Skeletal muscle tissue (tissue), 4 donors: ENCODE measurements around the gene CASS4. TPM values are rescaled to one million over a fixed set of nuclear protein-coding genes. Genes with fewer than 3 reads are reported as not detected.
A peak's percentile ranks its signal among the peaks of the same experiment; 100 is the strongest.
"Not testable (repeated sequence)": the region's sequence is repeated elsewhere in the genome, so short reads cannot be mapped to it uniquely, and the experiment has no call there.

Source experiments
- H3K27ac ChIP-seq: one replicate; pipeline ENCODE4 v1.7.0; 2013; ENCODE audit warnings: mild to moderate bottlenecking, low read depth, low read length, inconsistent platforms
- H3K27me3 ChIP-seq, 3 donors: one replicate each; pipeline ENCODE4 v1.7.0; 2013; ENCODE audit warnings: low read length in 3 of 3; ENCODE audit not compliant: control insufficient read depth in 3 of 3, insufficient read depth in 3 of 3
- H3K36me3 ChIP-seq, 3 donors: one replicate each; pipeline ENCODE4 v1.7.0; 2013; ENCODE audit warnings: low read length in 3 of 3; ENCODE audit not compliant: control insufficient read depth in 3 of 3, insufficient read depth in 3 of 3
- H3K4me1 ChIP-seq, 3 donors: one replicate each; pipeline ENCODE4 v1.7.0; 2013; ENCODE audit warnings: low read length in 3 of 3, mild to moderate bottlenecking in 3 of 3; ENCODE audit not compliant: control insufficient read depth in 3 of 3, insufficient read depth in 3 of 3
- H3K4me3 ChIP-seq, 3 donors: one replicate each; pipeline ENCODE4 v1.7.0; 2013; ENCODE audit warnings: low read length in 3 of 3
- H3K9ac ChIP-seq, 3 donors: one replicate each; pipeline ENCODE4 v1.7.0; 2013; ENCODE audit warnings: low read length in 3 of 3, mild to moderate bottlenecking in 3 of 3, moderate library complexity in 2 of 3, low read depth in 1 of 3
- H3K9me3 ChIP-seq, 3 donors: one replicate each; pipeline ENCODE4 v1.7.0; 2013; ENCODE audit warnings: low read length in 3 of 3; ENCODE audit not compliant: control insufficient read depth in 3 of 3
- total RNA-seq: library from RNA; depleted of rRNA; stranded (reverse); fragments of >200 nt; gene quantifications from one replicate; pipeline ENCODE4 v1.2.3, GENCODE V29; 2014
- donor health status: Osteomylitis.

CASS4 gene
- total RNA-seq, 1 donor from 2014 or later = 3.7 TPM

- Histone ChIP-seq H3K4me3 (peak overlapping the region; percentile 95 to 98 (median 98)), H3K9ac (peak overlapping the region in 2 of 3 donors; percentile 92 to 96), H3K27me3 (no peaks in the 10 kb centered on the region), H3K4me1 (peaks cover 22 to 33% (median 27%) of the 10 kb centered on the region in 3 donors), H3K27ac (no peak overlapping the region), H3K36me3 (peaks cover 3 to 8% (median 4%) of the 10 kb centered on the region in 3 donors), H3K9me3 (no peaks in the 10 kb centered on the region)
Observed at GRCh38 chr20:56391037-56391436, 21.0 kb upstream of the CASS4 start.

DNA sequence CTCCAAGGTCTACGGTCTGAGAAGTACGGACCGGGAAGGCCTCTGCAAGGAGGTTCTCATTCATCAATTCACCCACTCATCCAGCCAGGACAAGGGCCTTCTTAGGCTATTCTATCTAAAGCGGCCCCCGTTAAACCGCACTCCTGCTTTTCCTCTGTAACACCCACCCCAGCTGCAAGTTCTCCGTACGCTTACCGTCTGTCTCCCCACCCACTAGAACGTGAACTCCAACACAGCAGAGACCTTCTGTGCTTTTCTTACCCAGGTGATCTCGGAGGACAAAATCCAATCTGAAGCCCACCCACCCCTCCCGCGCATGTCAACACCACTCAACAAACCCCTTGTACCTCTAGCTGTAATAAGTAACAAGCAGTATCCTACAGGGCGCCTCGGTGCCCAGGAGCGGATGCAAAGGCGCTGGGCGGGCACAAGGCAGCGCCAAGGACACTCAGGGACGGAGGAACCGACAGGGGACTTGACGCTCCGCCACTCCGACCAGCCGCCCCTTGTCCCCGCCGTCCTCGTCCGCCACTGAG lies 20.4 kb upstream of the CASS4 start:
- H3K9ac ChIP-seq = peak overlapping the region; percentile 92 to 96 (median 96)
- H3K4me3 ChIP-seq = peak overlapping the region; percentile 95 to 98 (median 98)
- peaks cover 22 to 33% (median 27%) of the 10 kb centered on the region in 3 donors for H3K4me1 ChIP-seq
- peak overlapping the region; percentile 92 for H3K27ac ChIP-seq
- H3K9me3 ChIP-seq = no peaks in the 10 kb centered on the region
- H3K27me3 ChIP-seq = no peaks in the 10 kb centered on the region
- H3K36me3 ChIP-seq = peaks cover 5 to 13% (median 9%) of the 10 kb centered on the region in 3 donors

DNA sequence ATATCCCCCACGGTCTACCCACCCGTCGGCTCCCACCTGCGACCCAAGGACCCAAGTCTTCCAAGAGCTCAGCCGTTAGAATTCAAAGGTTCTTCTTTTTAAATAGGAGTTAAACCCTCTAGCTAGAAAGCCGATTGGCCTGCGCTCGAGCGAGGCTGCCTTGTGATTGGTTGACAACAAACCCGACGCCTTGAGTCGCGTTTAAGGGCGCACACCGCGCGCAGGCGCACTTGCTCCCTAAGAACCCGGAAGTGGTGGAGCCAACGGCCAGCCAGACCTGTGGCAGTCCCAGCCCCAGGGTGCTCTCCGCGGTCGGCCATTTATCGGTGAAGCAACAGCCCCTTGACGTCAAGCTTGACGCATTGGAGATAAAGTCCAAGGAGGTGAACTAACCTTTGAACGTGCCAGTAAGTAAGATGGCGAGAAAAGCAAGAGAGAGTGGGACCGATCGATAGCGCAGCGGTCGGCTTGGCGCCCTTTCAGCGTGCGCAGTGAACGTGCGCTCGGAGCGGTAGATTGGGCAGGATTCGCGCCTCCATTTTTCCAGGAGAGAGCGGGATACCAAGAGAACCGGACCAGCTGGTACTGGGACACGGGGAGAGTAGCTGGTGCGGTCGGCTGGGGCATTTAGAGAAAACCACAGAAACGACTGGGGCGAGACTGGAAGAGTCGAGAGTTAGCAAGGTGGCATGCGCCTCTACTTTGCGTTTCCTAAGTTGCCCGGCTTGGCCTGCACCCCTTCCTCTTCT lies 19.8 kb upstream of the CASS4 start, which contains the start of the genes AURKA and CSTF1:
AURKA (minus strand) TSS at position 84 of the 749 bp plus-strand sequence. CDS start 4,018 bp downstream, outside the sequence.
CSTF1 (plus strand) TSS at position 514 of the 749 bp plus-strand sequence. CDS start 2,908 bp downstream, outside the sequence.
- H3K27ac ChIP-seq = peak within 1 kb of the TSS; percentile 92
- H3K4me3 ChIP-seq = peak within 1 kb of the TSS; percentile 95 to 98 (median 98)
- H3K9me3 ChIP-seq = no peaks in the 10 kb centered on the region
- H3K36me3 ChIP-seq = peaks cover 11 to 19% (median 16%) of the 10 kb centered on the region in 3 donors
- peaks cover 22 to 33% (median 27%) of the 10 kb centered on the region in 3 donors for H3K4me1 ChIP-seq
- H3K27me3 ChIP-seq = no peaks in the 10 kb centered on the region
- peak within 1 kb of the TSS; percentile 92 to 96 (median 96) for H3K9ac ChIP-seq

- Histone ChIP-seq H3K27me3 (no peaks in the 10 kb centered on the region), H3K9me3 (no peaks in the 10 kb centered on the region), H3K27ac (peak overlapping the region; percentile 92), H3K36me3 (peaks cover 18 to 25% (median 23%) of the 10 kb centered on the region in 3 donors), H3K4me3 (peak overlapping the region; percentile 95 to 98 (median 98)), H3K9ac (peak overlapping the region; percentile 92 to 96 (median 96)), H3K4me1 (peaks cover 22 to 33% (median 27%) of the 10 kb centered on the region in 3 donors)
Observed at GRCh38 chr20:56392881-56393482, 19.1 kb upstream of the CASS4 start.

GRCh38 chr20:56393653-56394052 lies 18.4 kb upstream of the CASS4 start:
- Histone ChIP-seq H3K9ac (peak overlapping the region in 2 of 3 donors; percentile 8 to 96), H3K4me1 (peaks cover 22 to 33% (median 27%) of the 10 kb centered on the region in 3 donors), H3K4me3 (peak overlapping the region; percentile 95 to 98 (median 98)), H3K9me3 (no peaks in the 10 kb centered on the region), H3K27me3 (no peaks in the 10 kb centered on the region), H3K36me3 (peaks cover 24 to 31% (median 29%) of the 10 kb centered on the region in 3 donors), H3K27ac (no peak overlapping the region)

GRCh38 chr20:56395166-56395565 lies 16.9 kb upstream of the CASS4 start:
- peak overlapping the region; percentile 46 for H3K27ac ChIP-seq
- peaks cover 28 to 44% (median 42%) of the 10 kb centered on the region in 3 donors for H3K36me3 ChIP-seq

GRCh38 chr20:56400001-56400640 lies 11.9 kb upstream of the CASS4 start:
- Histone ChIP-seq H3K27me3 (no peaks in the 10 kb centered on the region), H3K4me3 (no peak overlapping the region), H3K27ac (no peak overlapping the region), H3K4me1 (peaks cover 4 to 8% (median 5%) of the 10 kb centered on the region in 3 donors), H3K9ac (no peak overlapping the region), H3K36me3 (peaks cover 42 to 69% (median 67%) of the 10 kb centered on the region in 3 donors), H3K9me3 (no peaks in the 10 kb centered on the region)

More at GRCh38 chr20:56395166-56395565, 16.9 kb upstream of the CASS4 start:
- no peaks in the 10 kb centered on the region for H3K27me3 ChIP-seq
- H3K9ac ChIP-seq = no peak overlapping the region
- H3K4me1 ChIP-seq = peaks cover 22 to 33% (median 27%) of the 10 kb centered on the region in 3 donors
- H3K4me3 ChIP-seq = no peak overlapping the region
- no peaks in the 10 kb centered on the region for H3K9me3 ChIP-seq

GRCh38 chr20:56403465-56403864 lies 8.6 kb upstream of the CASS4 start:
- Histone ChIP-seq H3K27ac (no peak overlapping the region), H3K4me3 (no peak overlapping the region), H3K36me3 (peaks cover 36 to 64% (median 62%) of the 10 kb centered on the region in 3 donors), H3K9ac (no peak overlapping the region), H3K4me1 (no peaks in the 10 kb centered on the region), H3K9me3 (no peaks in the 10 kb centered on the region), H3K27me3 (no peaks in the 10 kb centered on the region)

GRCh38 chr20:56405356-56405755 lies 6.7 kb upstream of the CASS4 start:
- not testable (repeated sequence) for H3K9ac ChIP-seq, H3K4me3 ChIP-seq

More at GRCh38 chr20:56405356-56405755, 6.7 kb upstream of the CASS4 start:
- H3K27me3 ChIP-seq, H3K4me1 ChIP-seq, H3K9me3 ChIP-seq, H3K27ac ChIP-seq: not testable (repeated sequence)
- peaks cover 30 to 51% (median 46%) of the 10 kb centered on the region in 3 donors for H3K36me3 ChIP-seq
